OCI-LY3 (cell line): Measurements from ENCODE around the gene QRICH2.

ENCODE experiments used
- EZH2phosphoT487 ChIP-seq: fragments of 200-600 bp; shearing (Covaris generic); IDR thresholded peaks from 2 replicates; pipeline ENCODE4 v1.6.1; 2018; ENCODE audit warnings: antibody characterized with exemption, mixed run types, low read depth
- TF ChIP-seq, protein P1 (sequence below): fragments of 200-600, 300-600 bp; sonication (generic); IDR thresholded peaks from 2 replicates; pipeline ENCODE4 v1.5.1; 2014; ENCODE audit warnings: antibody characterized with exemption, low read length, low read depth

DNA sequence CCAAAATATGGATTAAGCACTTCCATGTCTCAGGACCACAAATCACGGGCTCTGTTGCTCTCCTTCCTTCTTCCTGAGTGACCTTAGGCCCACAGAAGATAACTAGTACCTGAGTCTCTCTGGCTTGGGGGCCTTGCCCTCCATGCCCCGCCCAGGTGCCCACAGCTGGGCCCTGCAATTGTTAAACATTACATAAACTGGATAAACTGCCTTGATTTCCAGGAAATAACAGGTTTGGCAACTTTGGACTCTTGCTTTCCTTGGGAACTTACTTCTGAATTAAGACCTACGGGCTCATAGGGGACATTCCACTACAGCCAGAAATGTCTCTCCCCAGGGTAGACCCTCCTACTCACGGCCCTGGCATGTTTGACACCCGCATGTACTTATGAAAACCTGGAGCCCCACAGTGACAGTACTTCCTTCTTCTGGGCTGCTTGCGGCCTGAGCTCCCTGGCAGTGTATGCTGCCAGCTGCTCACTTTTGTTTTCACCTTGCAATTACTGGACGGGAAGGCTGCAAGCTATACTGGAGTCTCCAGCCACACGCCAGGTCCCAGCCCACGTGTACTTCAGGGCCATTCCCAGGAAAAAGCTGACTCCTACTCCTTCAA is 45.2 kb downstream of the QRICH2 start:
- TF ChIP-seq, protein P1, sequence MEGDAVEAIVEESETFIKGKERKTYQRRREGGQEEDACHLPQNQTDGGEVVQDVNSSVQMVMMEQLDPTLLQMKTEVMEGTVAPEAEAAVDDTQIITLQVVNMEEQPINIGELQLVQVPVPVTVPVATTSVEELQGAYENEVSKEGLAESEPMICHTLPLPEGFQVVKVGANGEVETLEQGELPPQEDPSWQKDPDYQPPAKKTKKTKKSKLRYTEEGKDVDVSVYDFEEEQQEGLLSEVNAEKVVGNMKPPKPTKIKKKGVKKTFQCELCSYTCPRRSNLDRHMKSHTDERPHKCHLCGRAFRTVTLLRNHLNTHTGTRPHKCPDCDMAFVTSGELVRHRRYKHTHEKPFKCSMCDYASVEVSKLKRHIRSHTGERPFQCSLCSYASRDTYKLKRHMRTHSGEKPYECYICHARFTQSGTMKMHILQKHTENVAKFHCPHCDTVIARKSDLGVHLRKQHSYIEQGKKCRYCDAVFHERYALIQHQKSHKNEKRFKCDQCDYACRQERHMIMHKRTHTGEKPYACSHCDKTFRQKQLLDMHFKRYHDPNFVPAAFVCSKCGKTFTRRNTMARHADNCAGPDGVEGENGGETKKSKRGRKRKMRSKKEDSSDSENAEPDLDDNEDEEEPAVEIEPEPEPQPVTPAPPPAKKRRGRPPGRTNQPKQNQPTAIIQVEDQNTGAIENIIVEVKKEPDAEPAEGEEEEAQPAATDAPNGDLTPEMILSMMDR: no peak
- TF ChIP-seq EZH2phosphoT487: no peak
